ENCODE measurements around the gene ABO.
"Not testable (repeated sequence)": the region's sequence is repeated elsewhere in the genome, so short reads cannot be mapped to it uniquely, and the experiment has no call there.

ABO gene

DNA sequence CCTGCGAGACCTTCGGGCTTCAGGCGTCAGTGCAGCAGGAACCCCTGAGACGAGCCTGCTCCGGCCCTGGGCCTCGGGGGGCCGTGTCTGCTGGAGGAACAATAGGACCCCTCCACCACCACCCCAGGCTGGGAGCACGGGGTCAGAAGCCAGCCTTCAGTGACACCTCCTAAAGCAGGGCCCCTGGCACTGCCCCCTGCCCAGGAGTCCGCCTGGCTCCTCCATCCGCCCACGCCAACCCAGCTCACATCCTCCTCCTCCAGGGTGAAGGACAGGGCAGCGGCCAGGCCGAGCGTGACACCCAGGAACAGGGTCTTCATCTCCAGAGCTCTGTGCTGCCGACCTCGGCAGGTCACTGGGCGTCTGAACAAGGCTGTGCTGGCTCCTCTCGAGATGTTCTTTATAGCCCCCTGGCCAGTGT lies 66.1 kb downstream of the ABO start, which contains the start of gene OBP2B:
TSS of gene OBP2B (minus strand) at position 371 of the 421 bp plus-strand sequence. CDS start at position 320, 51 bp downstream.
- CTCF ChIA-PET = not testable (repeated sequence)

DNA sequence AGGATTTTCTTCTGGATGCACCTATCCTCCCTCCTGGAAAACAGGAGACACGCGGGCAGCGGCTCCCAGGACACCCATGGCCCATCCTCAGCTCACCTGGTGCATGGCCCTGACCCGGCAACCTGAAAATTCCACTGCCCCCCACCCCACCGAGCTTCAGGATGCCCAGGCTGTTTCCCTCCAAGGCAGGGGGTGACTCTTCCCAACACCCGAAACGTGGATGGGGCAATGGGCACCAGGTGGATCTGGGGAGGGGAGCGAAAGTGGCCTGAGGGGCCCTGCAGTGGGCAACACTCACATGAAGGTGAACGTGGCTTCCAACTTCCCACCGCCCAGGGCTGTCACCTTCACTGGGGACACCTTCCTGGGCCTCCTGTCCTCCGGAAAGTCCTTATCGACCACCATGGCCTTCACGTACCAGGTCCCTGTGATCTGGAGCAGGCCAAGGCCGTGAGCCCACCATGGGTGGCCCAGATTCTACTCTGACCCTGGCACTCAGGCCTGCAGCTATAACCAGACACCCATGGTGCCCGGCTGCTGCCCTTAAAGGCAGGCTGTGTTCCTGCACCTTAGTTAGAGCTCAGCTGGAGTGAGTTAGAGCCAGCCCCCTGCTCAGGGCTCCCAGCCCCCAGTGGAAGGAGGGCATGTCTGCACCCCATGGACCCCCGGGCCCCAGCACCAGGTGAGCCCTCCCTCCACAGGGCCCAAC lies 66.7 kb downstream of the ABO start:
- POLR2A ChIA-PET; H3K4me3 ChIP-seq (ENCODE audit: low read depth, low read length); H3K36me3 ChIP-seq (ENCODE audit: control insufficient read depth in 2 of 2, insufficient read depth in 1 of 2, low read length in 2 of 2); H3K9me3 ChIP-seq (ENCODE audit: control insufficient read depth, insufficient read depth, low read depth, low read length); H3K4me1 ChIP-seq (ENCODE audit: control insufficient read depth, insufficient read depth, low read length); H3K27ac ChIP-seq (ENCODE audit: extremely low read depth, low read depth, low read length): not testable (repeated sequence)
- CTCF ChIA-PET = interaction anchor here (0.7 kb wide), 1 partner anchor 93 kb away, joined by 3 read pairs; no protein-coding TSS in a partner anchor

More for the DNA sequence above, 66.1 kb downstream of the ABO start, which contains the start of gene OBP2B:
- H3K36me3 ChIP-seq (ENCODE audit: control insufficient read depth in 2 of 2, insufficient read depth in 1 of 2, low read length in 2 of 2); H3K27ac ChIP-seq (ENCODE audit: extremely low read depth, low read depth, low read length); H3K4me1 ChIP-seq (ENCODE audit: control insufficient read depth, insufficient read depth, low read length); POLR2A ChIA-PET; H3K9me3 ChIP-seq (ENCODE audit: control insufficient read depth, insufficient read depth, low read depth, low read length); H3K4me3 ChIP-seq (ENCODE audit: low read depth, low read length): not testable (repeated sequence)

DNA sequence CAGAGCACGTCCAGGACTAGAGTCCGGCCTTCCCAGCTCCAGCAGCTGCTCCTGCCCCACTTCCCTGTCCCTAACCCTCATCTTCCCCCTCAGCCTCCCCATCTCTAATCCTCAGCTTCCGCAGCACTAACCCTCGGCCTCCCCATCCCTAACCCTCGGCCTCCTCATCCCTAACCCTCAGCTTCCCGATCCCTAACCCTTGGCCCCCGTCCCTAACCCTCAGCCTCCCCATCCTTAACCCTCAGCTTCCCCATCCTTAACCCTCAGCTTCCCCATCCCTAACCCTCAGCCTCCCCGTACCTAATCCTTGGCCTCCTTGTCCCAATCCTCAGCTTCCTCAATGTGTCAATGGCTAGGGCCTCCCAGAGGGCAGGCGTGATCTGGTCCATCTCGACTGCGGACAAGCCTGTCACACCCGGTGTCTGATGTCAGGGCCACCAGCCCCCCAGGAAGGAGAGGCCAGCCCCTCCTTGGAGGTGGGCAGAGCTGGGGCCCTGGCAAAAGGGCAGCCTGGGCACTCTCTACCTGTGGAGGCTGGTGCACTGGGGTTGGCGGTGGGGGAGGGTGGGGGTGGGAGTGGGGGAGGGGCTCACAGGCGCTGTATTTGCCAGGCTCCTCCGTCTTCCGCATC lies 67.3 kb downstream of the ABO start:
- Histone ChIP-seq H3K4me3 (ENCODE audit: low read depth, low read length) (no peak overlapping the region), H3K36me3 (ENCODE audit: control insufficient read depth in 2 of 2, insufficient read depth in 1 of 2, low read length in 2 of 2) (no peaks in the 10 kb centered on the region), H3K4me1 (ENCODE audit: control insufficient read depth, insufficient read depth, low read length) (no peaks in the 10 kb centered on the region), H3K9me3 (ENCODE audit: control insufficient read depth, insufficient read depth, low read depth, low read length) (no peaks in the 10 kb centered on the region), H3K27ac (ENCODE audit: extremely low read depth, low read depth, low read length) (no peak overlapping the region)
- ChIA-PET POLR2A (no interaction called here), CTCF (interaction anchor here (0.6 to 1.4 kb wide), 4 partner anchors 22 to 452 kb away, joined by 3 to 8 read pairs (median 4); no protein-coding TSS in a partner anchor)
- TF ChIP-seq ZBTB20 (tag by site-specific recombination; IDR thresholded peaks at IDR 0.05) = no peak
- TF ChIP-seq, protein P1, sequence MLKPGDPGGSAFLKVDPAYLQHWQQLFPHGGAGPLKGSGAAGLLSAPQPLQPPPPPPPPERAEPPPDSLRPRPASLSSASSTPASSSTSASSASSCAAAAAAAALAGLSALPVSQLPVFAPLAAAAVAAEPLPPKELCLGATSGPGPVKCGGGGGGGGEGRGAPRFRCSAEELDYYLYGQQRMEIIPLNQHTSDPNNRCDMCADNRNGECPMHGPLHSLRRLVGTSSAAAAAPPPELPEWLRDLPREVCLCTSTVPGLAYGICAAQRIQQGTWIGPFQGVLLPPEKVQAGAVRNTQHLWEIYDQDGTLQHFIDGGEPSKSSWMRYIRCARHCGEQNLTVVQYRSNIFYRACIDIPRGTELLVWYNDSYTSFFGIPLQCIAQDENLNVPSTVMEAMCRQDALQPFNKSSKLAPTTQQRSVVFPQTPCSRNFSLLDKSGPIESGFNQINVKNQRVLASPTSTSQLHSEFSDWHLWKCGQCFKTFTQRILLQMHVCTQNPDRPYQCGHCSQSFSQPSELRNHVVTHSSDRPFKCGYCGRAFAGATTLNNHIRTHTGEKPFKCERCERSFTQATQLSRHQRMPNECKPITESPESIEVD (tag by site-specific recombination; IDR thresholded peaks at IDR 0.05) = no peak
- TF ChIP-seq ZNF544 (tag by site-specific recombination; IDR thresholded peaks at IDR 0.05) = no peak
- TF ChIP-seq, protein P2, sequence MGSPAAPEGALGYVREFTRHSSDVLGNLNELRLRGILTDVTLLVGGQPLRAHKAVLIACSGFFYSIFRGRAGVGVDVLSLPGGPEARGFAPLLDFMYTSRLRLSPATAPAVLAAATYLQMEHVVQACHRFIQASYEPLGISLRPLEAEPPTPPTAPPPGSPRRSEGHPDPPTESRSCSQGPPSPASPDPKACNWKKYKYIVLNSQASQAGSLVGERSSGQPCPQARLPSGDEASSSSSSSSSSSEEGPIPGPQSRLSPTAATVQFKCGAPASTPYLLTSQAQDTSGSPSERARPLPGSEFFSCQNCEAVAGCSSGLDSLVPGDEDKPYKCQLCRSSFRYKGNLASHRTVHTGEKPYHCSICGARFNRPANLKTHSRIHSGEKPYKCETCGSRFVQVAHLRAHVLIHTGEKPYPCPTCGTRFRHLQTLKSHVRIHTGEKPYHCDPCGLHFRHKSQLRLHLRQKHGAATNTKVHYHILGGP (tag by site-specific recombination; IDR thresholded peaks at IDR 0.05) = no peak
- TF ChIP-seq ZNF670 (tag by site-specific recombination; IDR thresholded peaks at IDR 0.05; ENCODE audit: low read depth) = no peak
- TF ChIP-seq, protein P3, sequence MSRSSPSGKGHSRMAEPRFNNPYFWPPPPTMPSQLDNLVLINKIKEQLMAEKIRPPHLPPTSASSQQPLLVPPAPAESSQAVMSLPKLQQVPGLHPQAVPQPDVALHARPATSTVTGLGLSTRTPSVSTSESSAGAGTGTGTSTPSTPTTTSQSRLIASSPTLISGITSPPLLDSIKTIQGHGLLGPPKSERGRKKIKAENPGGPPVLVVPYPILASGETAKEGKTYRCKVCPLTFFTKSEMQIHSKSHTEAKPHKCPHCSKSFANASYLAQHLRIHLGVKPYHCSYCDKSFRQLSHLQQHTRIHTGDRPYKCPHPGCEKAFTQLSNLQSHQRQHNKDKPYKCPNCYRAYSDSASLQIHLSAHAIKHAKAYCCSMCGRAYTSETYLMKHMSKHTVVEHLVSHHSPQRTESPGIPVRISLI (tag by site-specific recombination; IDR thresholded peaks at IDR 0.05) = no peak
- TF ChIP-seq, protein P4, sequence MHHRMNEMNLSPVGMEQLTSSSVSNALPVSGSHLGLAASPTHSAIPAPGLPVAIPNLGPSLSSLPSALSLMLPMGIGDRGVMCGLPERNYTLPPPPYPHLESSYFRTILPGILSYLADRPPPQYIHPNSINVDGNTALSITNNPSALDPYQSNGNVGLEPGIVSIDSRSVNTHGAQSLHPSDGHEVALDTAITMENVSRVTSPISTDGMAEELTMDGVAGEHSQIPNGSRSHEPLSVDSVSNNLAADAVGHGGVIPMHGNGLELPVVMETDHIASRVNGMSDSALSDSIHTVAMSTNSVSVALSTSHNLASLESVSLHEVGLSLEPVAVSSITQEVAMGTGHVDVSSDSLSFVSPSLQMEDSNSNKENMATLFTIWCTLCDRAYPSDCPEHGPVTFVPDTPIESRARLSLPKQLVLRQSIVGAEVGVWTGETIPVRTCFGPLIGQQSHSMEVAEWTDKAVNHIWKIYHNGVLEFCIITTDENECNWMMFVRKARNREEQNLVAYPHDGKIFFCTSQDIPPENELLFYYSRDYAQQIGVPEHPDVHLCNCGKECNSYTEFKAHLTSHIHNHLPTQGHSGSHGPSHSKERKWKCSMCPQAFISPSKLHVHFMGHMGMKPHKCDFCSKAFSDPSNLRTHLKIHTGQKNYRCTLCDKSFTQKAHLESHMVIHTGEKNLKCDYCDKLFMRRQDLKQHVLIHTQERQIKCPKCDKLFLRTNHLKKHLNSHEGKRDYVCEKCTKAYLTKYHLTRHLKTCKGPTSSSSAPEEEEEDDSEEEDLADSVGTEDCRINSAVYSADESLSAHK (tag by site-specific recombination; IDR thresholded peaks at IDR 0.05) = no peak
- no peak for TF ChIP-seq ZNF146 (tag by site-specific recombination; IDR thresholded peaks at IDR 0.05)
- TF ChIP-seq GLIS2 (tag by site-specific recombination; IDR thresholded peaks at IDR 0.05) = no peak
- no peak for TF ChIP-seq ZNF211 (tag by site-specific recombination; IDR thresholded peaks at IDR 0.05; ENCODE audit: low read depth)
- TF ChIP-seq ZNF311 (tag by site-specific recombination; IDR thresholded peaks at IDR 0.05; ENCODE audit: borderline replicate concordance) = 0 out of 2 replicates have a peak, but pooled peaks have one; percentile 72
- 0 out of 2 replicates have a peak, but pooled peaks have one; percentile 28 for TF ChIP-seq BCL11A (tag by site-specific recombination; IDR thresholded peaks at IDR 0.05; ENCODE audit: low read depth)
- TF ChIP-seq ZNF777 (tag by site-specific recombination; IDR thresholded peaks at IDR 0.05; ENCODE audit: borderline replicate concordance) = no peak
- TF ChIP-seq EGR2 (tag by site-specific recombination; IDR thresholded peaks at IDR 0.05; ENCODE audit: low read depth) = no peak
- TF ChIP-seq ZNF555 (tag by site-specific recombination; conservative IDR thresholded peaks at IDR 0.05) = no peak
- TF ChIP-seq, protein P5, sequence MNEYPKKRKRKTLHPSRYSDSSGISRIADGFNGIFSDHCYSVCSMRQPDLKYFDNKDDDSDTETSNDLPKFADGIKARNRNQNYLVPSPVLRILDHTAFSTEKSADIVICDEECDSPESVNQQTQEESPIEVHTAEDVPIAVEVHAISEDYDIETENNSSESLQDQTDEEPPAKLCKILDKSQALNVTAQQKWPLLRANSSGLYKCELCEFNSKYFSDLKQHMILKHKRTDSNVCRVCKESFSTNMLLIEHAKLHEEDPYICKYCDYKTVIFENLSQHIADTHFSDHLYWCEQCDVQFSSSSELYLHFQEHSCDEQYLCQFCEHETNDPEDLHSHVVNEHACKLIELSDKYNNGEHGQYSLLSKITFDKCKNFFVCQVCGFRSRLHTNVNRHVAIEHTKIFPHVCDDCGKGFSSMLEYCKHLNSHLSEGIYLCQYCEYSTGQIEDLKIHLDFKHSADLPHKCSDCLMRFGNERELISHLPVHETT (tag by site-specific recombination; IDR thresholded peaks at IDR 0.05) = no peak
- TF ChIP-seq, protein P6, sequence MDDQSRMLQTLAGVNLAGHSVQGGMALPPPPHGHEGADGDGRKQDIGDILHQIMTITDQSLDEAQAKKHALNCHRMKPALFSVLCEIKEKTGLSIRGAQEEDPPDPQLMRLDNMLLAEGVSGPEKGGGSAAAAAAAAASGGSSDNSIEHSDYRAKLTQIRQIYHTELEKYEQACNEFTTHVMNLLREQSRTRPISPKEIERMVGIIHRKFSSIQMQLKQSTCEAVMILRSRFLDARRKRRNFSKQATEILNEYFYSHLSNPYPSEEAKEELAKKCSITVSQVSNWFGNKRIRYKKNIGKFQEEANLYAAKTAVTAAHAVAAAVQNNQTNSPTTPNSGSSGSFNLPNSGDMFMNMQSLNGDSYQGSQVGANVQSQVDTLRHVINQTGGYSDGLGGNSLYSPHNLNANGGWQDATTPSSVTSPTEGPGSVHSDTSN (CRISPR knock-in tag; IDR thresholded peaks at IDR 0.05) = no peak
- peak; percentile 90 for TF ChIP-seq ZBTB48 (tag by site-specific recombination; IDR thresholded peaks at IDR 0.05)
- TF ChIP-seq ZFHX2 (tag by site-specific recombination; conservative IDR thresholded peaks at IDR 0.05) = no peak
- TF ChIP-seq ZBTB1 (tag by site-specific recombination; IDR thresholded peaks at IDR 0.05) = no peak
